ENCODE measurements around the gene IPO13.

- no peak for TF ChIP-seq ETV6 (conservative IDR thresholded peaks at IDR 0.05 in 1 of 2, IDR thresholded peaks at IDR 0.05 in 1 of 2; ENCODE audit: borderline replicate concordance in 1 of 2, low read depth in 1 of 2)
- TF ChIP-seq ZBTB4 (CRISPR knock-in tag; IDR thresholded peaks at IDR 0.05), result no peak
- TF ChIP-seq TCF12 (IDR thresholded peaks at IDR 0.05; ENCODE audit: low read depth, low read length), result no peak
- no peak for TF ChIP-seq REST (IDR thresholded peaks at IDR 0.05; ENCODE audit: low read depth, low read length)
- no peak for TF ChIP-seq EZH2 (IDR thresholded peaks at IDR 0.05; ENCODE audit: borderline replicate concordance, control insufficient read depth, low read depth, low read length)
- TF ChIP-seq YY1 (IDR thresholded peaks at IDR 0.05; ENCODE audit: low read depth, low read length), result no peak
- TF ChIP-seq FOXM1 (IDR thresholded peaks at IDR 0.05; ENCODE audit: low read depth, low read length), result no peak
These were observed 1.2 kb downstream of the IPO13 start for GRCh38 chr1:43947874-43948437.

All from GM12878 (cell line).